GM21515 (cell line): ENCODE results near the gene TTC3.

Experiments used
- ATAC-seq: cut with Tn5 transposase; IDR thresholded peaks from one replicate; pipeline ENCODE4 v1.9.1; 2021; ENCODE audit not compliant: unreplicated experiment

The TTC3 gene

DNA sequence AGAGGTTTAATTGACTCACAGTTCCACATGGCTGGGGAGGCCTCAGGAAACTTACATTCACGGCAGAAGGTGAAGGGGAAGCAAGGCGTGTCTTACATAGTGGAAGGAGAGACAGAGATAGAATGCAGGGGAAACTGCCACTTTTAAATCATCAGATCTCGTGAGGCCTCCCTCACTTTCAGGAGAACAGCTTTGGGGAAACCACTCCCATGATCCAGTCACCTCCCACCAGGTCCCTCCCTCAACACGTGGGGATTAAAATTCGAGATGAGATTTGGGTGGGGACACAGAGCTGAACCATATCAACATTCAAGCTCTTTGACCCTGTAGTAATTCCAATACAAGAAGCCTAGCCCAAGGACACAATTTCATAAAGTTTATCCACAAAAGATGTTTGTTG lies 13.9 kb upstream of the TTC3 start:
- no peak for ATAC-seq

DNA sequence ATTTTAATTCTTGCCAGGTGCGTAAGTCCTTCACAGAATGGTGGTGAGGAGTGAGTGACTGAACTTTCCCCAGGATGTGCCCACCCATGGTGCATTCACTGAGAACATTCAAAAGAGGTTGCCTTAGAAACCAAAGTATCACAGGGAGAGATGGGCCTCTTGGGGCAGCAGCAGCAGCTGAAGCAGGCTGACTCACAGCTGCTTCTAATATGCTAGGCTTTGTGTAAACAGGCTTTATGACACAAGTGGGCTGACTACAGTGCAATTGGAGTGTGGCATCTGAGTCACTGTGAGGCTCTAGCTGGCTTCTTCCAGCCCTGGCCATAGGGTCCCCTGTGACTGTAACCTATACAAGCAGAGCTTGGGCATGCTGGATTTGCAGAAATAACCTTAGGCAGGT lies 12.8 kb upstream of the TTC3 start:
- ATAC-seq = no peak

GRCh38 chr21:37061926-37062592 lies 11.0 kb upstream of the TTC3 start:
- no peak for ATAC-seq

- ATAC-seq = no peak
Observed at GRCh38 chr21:37062593-37062935, 10.5 kb upstream of the TTC3 start.

DNA sequence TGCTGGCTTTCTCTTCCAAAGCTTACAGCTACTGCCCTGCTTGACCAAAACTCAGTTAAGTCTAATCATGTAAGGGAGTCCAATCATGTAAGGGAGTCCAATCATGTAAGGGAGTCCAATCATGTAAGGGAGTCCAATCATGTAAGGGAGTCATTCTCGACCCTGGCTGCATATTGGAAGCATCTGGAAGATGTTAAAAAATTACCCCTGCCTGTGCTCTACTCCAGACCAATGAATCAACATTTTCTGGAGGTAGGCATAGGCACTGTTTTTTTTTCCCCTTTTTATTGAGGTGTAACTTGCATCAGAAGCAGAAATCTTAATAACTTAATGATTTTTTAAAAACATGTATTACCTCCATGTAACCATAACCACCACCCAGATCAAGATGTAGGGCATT lies 9.6 kb upstream of the TTC3 start:
- ATAC-seq = no peak

GRCh38 chr21:37064841-37065240 lies 8.2 kb upstream of the TTC3 start:
- no peak for ATAC-seq

DNA sequence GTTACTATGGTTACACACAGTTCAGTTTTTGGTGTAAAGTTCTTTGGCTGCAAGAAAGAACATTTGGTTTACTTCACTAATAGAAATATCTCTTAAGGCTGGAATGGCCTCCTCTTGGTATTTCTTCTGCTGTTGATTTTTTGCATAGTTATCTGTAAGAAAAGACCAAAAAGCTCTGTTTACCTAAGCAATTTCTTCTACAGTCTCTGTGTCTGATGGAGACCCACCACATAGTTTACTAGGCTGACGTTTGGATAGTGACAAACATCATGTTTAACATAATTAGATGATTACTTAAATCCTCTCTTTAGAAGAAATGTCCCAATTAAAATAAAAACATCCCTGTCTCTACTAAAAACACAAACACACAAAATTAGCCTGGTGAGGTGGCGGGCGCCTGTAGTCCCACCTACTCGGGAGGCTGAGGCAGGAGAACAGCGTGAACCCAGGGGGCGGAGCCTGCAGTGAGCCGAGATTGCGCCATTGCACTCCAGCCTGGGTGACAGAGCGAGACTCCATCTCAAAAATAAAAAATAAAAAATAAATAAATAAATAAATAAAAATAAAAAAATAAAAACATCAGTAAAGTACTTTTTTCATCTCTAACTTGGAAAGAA lies 7.4 kb upstream of the TTC3 start:
- no peak for ATAC-seq

DNA sequence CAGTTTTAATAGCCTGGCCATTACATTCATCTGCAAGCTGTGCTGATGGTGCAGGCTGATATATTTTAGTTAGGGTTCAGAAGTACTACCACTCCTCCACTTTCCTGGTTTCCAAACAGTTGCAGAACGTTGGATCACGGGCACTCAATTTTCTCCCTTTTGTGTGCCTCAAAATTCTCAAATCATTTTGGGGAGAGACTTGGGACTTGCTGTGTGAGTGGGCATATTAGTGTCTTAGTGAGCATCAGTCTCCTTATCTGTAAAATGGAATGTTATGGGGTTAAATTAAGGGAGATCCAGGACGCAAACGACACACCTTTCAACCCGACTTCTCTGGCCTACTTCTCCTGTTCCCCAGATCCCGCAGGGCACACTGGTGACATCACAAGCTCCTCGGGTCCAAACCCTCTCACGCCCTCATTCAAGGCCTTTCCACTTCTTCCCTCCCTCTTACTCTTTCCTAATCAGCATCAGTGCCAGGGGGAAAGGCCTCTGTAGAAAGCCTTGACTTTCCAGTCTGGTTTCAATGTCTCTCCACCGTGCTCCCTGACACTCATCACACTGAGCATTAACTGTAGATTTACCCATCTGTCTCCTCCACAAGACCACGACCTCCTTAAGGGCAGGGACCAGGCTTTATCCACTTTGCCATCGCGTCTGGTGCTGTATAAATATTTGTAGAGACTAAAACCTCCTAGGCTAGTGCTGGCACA lies 1.3 kb upstream of the TTC3 start:
- no peak for ATAC-seq

- ATAC-seq = peak; percentile 41
Observed at GRCh38 chr21:37072274-37072987, 623 bp upstream of the TTC3 start.

DNA sequence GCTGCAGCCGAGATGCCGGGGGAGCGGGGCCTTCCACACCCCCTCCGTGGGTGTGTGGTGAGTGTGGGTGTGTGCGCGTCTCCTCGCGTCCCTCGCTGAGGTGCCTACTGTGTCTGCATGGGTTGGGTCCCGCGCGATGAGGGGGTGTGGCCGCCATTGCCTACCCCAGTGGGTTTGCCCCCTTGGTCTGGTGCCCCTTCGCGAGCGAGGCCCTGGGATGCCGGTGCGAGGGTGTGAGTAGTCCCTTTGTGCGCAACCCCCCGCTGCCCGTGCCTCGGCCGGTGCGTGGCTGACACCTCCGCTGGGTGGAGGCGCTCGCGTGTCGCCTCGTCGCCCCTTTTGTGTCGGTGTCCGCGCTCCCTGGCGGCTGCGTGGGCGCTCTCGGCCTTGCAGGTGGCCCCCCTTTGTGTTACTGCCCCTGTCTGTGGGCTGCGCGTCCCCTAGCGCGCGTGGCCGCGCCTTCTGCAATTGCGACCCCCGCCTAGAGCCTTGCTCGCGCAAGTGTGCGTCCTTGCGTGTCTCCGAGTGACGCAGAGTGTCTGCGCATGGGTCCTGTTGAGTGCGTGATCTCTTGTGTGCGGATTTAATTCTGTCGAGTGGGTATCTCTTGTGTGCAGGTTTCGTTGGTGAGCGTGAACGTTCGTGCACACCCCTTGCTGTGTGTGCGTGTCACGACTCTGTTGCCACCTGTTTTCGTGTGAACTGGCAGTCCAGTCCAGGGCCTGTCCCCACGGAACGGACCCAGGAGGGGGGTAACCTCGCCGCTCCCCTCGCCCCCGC lies 553 bp downstream of the TTC3 start:
- ATAC-seq = peak; percentile 33

DNA sequence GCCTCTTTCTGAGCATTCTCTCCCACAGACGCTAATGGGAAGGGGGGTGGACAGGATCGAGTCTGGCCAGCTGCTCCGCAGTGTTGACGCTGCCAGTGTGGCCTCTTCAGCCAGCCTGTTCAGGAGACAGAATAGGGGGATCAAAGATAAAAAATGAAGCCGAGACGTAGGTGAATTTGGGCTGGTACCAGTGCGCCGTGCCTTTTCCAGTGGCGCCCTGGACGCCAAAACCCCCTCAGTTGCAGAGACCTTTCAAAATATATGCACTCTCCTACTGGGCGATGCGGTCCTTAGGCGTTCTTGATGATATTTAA lies 1.1 kb downstream of the TTC3 start:
- no peak for ATAC-seq

- ATAC-seq = no peak
Observed at GRCh38 chr21:37074546-37074945, 1.5 kb downstream of the TTC3 start.

GRCh38 chr21:37075214-37075770 lies 2.2 kb downstream of the TTC3 start:
- no peak for ATAC-seq

GRCh38 chr21:37076087-37076850 lies 3.2 kb downstream of the TTC3 start:
- no peak for ATAC-seq

GRCh38 chr21:37077403-37077802 lies 4.3 kb downstream of the TTC3 start:
- ATAC-seq = no peak

DNA sequence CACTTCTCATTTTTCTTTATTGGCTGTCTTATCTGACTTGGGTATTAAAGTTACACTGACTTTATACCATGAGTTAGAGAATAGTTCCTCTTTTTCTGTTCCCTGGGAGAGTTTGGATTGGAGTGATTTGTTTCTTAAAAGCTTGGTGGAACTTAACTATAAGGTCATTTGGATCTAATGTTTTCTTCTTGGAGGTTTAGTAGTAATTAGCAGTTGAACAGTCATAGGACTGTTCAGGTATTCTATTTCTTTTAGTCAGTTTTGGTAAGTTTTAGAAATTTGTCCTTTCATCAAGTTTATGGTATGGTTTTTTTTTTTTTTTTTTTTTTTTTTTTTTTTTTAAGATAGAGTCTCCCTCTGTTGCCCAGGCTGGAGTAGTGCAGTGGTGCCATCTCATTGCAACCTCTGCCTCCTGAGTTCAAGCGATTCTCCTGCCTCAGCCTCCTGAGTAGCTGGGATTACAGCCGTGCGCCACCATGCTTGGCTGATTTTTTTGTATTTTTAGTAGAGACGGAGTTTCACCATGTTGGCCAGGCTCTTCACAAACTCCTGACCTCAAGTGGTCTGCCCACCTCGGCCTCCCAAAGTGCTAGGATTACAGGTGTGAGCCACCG lies 6.3 kb downstream of the TTC3 start:
- ATAC-seq = no peak

- ATAC-seq = no peak
Observed at GRCh38 chr21:37082375-37082774, 9.3 kb downstream of the TTC3 start.

- ATAC-seq = no peak
Observed at GRCh38 chr21:37082856-37083528, 9.9 kb downstream of the TTC3 start.

GRCh38 chr21:37085726-37086125 lies 12.7 kb downstream of the TTC3 start:
- no peak for ATAC-seq
